IMR-90 (cell line): ENCODE results near the gene ATXN1.

Source experiments
- FOS ChIP-seq: fragments of 150-350 bp; IDR thresholded peaks from 2 replicates; pipeline ENCODE4 v1.6.1; 2016; ENCODE audit warnings: low read depth, low read length
- MAZ ChIP-seq: IDR thresholded peaks from 2 replicates; pipeline ENCODE4 v1.6.1; 2012; ENCODE audit warnings: low read depth, mild to moderate bottlenecking, low read length, improper control_type of control experiment, moderate library complexity, borderline replicate concordance
- POLR2A ChIP-seq: IDR thresholded peaks from 2 replicates; pipeline ENCODE4 v1.6.1; 2012; ENCODE audit warnings: mild to moderate bottlenecking, low read depth, low read length
- SMC3 ChIP-seq: fragments of 150-350 bp; IDR thresholded peaks from 2 replicates; pipeline ENCODE4 v1.6.1; 2016; ENCODE audit warnings: low read depth, mild to moderate bottlenecking, antibody characterized with exemption, low read length, moderate library complexity
- TF ChIP-seq, protein P1 (sequence below): conservative IDR thresholded peaks from 2 replicates; pipeline ENCODE4 v1.5.1; 2012; ENCODE audit warnings: mild to moderate bottlenecking, low read depth, low read length, improper control_type of control experiment
- TF ChIP-seq, protein P2 (sequence below): fragments of 150-350 bp; IDR thresholded peaks from 2 replicates; pipeline ENCODE4 v1.6.1; 2017; ENCODE audit warnings: mild to moderate bottlenecking, antibody characterized with exemption, low read length, low read depth

- TF ChIP-seq, protein P1, sequence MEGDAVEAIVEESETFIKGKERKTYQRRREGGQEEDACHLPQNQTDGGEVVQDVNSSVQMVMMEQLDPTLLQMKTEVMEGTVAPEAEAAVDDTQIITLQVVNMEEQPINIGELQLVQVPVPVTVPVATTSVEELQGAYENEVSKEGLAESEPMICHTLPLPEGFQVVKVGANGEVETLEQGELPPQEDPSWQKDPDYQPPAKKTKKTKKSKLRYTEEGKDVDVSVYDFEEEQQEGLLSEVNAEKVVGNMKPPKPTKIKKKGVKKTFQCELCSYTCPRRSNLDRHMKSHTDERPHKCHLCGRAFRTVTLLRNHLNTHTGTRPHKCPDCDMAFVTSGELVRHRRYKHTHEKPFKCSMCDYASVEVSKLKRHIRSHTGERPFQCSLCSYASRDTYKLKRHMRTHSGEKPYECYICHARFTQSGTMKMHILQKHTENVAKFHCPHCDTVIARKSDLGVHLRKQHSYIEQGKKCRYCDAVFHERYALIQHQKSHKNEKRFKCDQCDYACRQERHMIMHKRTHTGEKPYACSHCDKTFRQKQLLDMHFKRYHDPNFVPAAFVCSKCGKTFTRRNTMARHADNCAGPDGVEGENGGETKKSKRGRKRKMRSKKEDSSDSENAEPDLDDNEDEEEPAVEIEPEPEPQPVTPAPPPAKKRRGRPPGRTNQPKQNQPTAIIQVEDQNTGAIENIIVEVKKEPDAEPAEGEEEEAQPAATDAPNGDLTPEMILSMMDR: no peak
- no peak for TF ChIP-seq POLR2A
- TF ChIP-seq SMC3: no peak
- no peak for TF ChIP-seq MAZ
- TF ChIP-seq, protein P2, sequence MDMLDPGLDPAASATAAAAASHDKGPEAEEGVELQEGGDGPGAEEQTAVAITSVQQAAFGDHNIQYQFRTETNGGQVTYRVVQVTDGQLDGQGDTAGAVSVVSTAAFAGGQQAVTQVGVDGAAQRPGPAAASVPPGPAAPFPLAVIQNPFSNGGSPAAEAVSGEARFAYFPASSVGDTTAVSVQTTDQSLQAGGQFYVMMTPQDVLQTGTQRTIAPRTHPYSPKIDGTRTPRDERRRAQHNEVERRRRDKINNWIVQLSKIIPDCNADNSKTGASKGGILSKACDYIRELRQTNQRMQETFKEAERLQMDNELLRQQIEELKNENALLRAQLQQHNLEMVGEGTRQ: no peak
- no peak for TF ChIP-seq FOS
Observed at GRCh38 chr6:16654701-16655100, 106.6 kb downstream of the ATXN1 start.
